K562 (cell line): ENCODE measurements around the gene ZNF773. TPM values are rescaled to one million over a fixed set of nuclear protein-coding genes. Genes with fewer than 3 reads are reported as not detected.

Experiments
- ATAC-seq: fragments of 200-7000 bp; cut with Tn5 transposase; 3 replicates; pipeline ENCODE4 v1.9.1; 2020; ENCODE audit warnings: moderate library complexity
- BruUV-seq: library from RNA; stranded (reverse); fragments of 400-500 nt; replicated peaks from 2 replicates; lab custom pipeline; 2021; lab: Mats Ljungman, UMichigan
- CTCF ChIA-PET: fragments of 300-600 bp; formaldehyde crosslinking; extraction: SDS; loops from one replicate; lab custom pipeline; 2021; ENCODE audit warnings: low intra/inter-chr PET ratio; lab: Yijun Ruan, JAX
- POLR2A ChIA-PET: fragments of 300-600, 350-650 bp; sonication (Branson Sonifier 250); formaldehyde crosslinking; extraction: SDS; loops from one replicate; lab custom pipeline; 2021; ENCODE audit warnings: antibody characterized with exemption, inconsistent platforms; lab: Yijun Ruan, JAX
- DNase-seq, 4 experiments: peaks; one replicate each; pipeline versions ENCODE4 v3.0.0 to v3.0.0-alpha.2; 2011 to 2018; ENCODE audit warnings: low spot score in 3 of 4, mixed read lengths in 3 of 4; ENCODE audit errors: extremely low read depth in 1 of 4
- FAIRE-seq: peaks from 2 replicates; lab custom pipeline; 2011; peaks lifted over from hg19 to GRCh38; lab: Jason Lieb, UNC
- H2AFZ ChIP-seq: 2 replicates; pipeline ENCODE4 v1.6.0; 2011; ENCODE audit warnings: low read depth, low read length, control low read depth, inconsistent platforms
- H3K27ac ChIP-seq: fragments of 200-600 bp; 3 replicates; pipeline ENCODE4 v1.8.0; 2011; ENCODE audit warnings: low read depth, mild to moderate bottlenecking, control low read depth, inconsistent platforms, low read length, moderate library complexity, mixed read lengths; ENCODE audit errors: extremely low read depth
- H3K27me3 ChIP-seq, 2 experiments: fragments of 300-600 bp in 1 of 2; 2 replicates in 1 of 2; 3 replicates in 1 of 2; pipeline versions ENCODE4 v1.6.0 to v1.8.0; 2011; ENCODE audit warnings: inconsistent platforms in 2 of 2, low read length in 2 of 2, mild to moderate bottlenecking in 1 of 2, mixed read lengths in 1 of 2, moderate library complexity in 1 of 2; ENCODE audit not compliant: control insufficient read depth in 2 of 2, insufficient read depth in 2 of 2
- H3K36me3 ChIP-seq: fragments of 300-600 bp; 3 replicates; pipeline ENCODE4 v1.8.0; 2011; ENCODE audit warnings: mild to moderate bottlenecking, low read length, inconsistent platforms; ENCODE audit not compliant: control insufficient read depth, insufficient read depth
- H3K4me1 ChIP-seq, 2 experiments: fragments of 200-600 bp in 1 of 2; replicated peaks in 1 of 2; 2 replicates in 1 of 2; 3 replicates in 1 of 2; pipeline versions ENCODE4 v1.5.1 to v1.8.0; 2011; ENCODE audit warnings: inconsistent platforms in 2 of 2, low read length in 2 of 2, mild to moderate bottlenecking in 1 of 2, mixed read lengths in 1 of 2, moderate library complexity in 1 of 2; ENCODE audit not compliant: control insufficient read depth in 2 of 2, insufficient read depth in 2 of 2
- H3K4me2 ChIP-seq: 2 replicates; pipeline ENCODE4 v1.6.1; 2011; ENCODE audit warnings: low read length, control low read depth, inconsistent platforms, mixed read lengths; ENCODE audit not compliant: insufficient read depth
- H3K4me3 ChIP-seq: fragments of 200-600 bp; sonication (generic), shearing (Covaris generic); 2 replicates; pipeline ENCODE4 v1.5.1; 2016; ENCODE audit warnings: control low read depth, inconsistent platforms
- H3K79me2 ChIP-seq: fragments of 200-600 bp; 3 replicates; pipeline ENCODE4 v1.8.0; 2011; ENCODE audit warnings: low read length, inconsistent platforms; ENCODE audit not compliant: control insufficient read depth, insufficient read depth
- H3K9ac ChIP-seq, 2 experiments: 2 replicates each; pipeline versions ENCODE4 v1.6.0 to v1.6.1; 2011; ENCODE audit warnings: low read depth in 2 of 2, low read length in 2 of 2, control low read depth in 1 of 2, inconsistent platforms in 1 of 2, mild to moderate bottlenecking in 1 of 2, mixed read lengths in 1 of 2; ENCODE audit not compliant: insufficient read depth in 1 of 2
- H3K9me1 ChIP-seq: one replicate; pipeline ENCODE4 v1.6.0; 2011; ENCODE audit warnings: inconsistent platforms, mild to moderate bottlenecking, low read length, moderate library complexity; ENCODE audit not compliant: control insufficient read depth, insufficient read depth
- H3K9me3 ChIP-seq: replicated peaks from 2 replicates; pipeline ENCODE4 v1.5.1; 2011; ENCODE audit warnings: low read depth, low read length, inconsistent platforms; ENCODE audit not compliant: control insufficient read depth, insufficient read depth
- H4K20me1 ChIP-seq: replicated peaks from 2 replicates; pipeline ENCODE4 v1.6.1; 2011; ENCODE audit warnings: low read length, inconsistent platforms, mixed read lengths; ENCODE audit not compliant: control insufficient read depth, insufficient read depth
- BHLHE40 ChIP-seq: IDR thresholded peaks from 2 replicates; pipeline ENCODE4 v1.6.1; 2011; ENCODE audit warnings: low read length, improper control_type of control experiment
- BRF1 ChIP-seq: IDR thresholded peaks from 3 replicates; pipeline ENCODE4 v1.6.1; 2011; ENCODE audit warnings: borderline replicate concordance, mild to moderate bottlenecking; ENCODE audit not compliant: insufficient read length; ENCODE audit errors: extremely low read depth
- CEBPB ChIP-seq: fragments of 450-650 bp; IDR thresholded peaks from 2 replicates; pipeline ENCODE4 v1.6.1; 2016; ENCODE audit warnings: missing genetic modification characterization, missing compliant biosample characterization
- CEBPG ChIP-seq, 3 experiments: fragments of 200-800 bp in 1 of 3; sonication (Bioruptor generic) in 1 of 3; sonication (generic) in 1 of 3; formaldehyde crosslinking in 1 of 3; IDR thresholded peaks in 2 of 3; conservative IDR thresholded peaks in 1 of 3; 2 replicates each; pipeline versions ENCODE4 v1.6.1 to v1.8.0; 2016 to 2022; ENCODE audit warnings: missing compliant biosample characterization in 2 of 3, missing genetic modification characterization in 2 of 3, mild to moderate bottlenecking in 1 of 3, missing genetic modification reagents in 1 of 3
- E2F3 ChIP-seq: fragments of 250-450 bp; sonication (Bioruptor Pico); IDR thresholded peaks from 2 replicates; pipeline ENCODE4 v1.4.0; 2020; ENCODE audit warnings: mild to moderate bottlenecking
- KDM5B ChIP-seq: fragments of 200-600 bp; sonication (generic); IDR thresholded peaks from 2 replicates; pipeline ENCODE4 v1.6.1; 2012; ENCODE audit warnings: low read depth, mild to moderate bottlenecking, moderate library complexity, low read length, control low read depth, inconsistent platforms; ENCODE audit not compliant: insufficient replicate concordance
- NCOA6 ChIP-seq: fragments of 450-650 bp; IDR thresholded peaks from 2 replicates; pipeline ENCODE4 v1.6.1; 2017; ENCODE audit warnings: mild to moderate bottlenecking
- PBX2 ChIP-seq, 2 experiments: IDR thresholded peaks in 1 of 2; conservative IDR thresholded peaks in 1 of 2; 2 replicates each; pipeline ENCODE4 v1.6.1; 2016; ENCODE audit warnings: low read depth in 2 of 2, mild to moderate bottlenecking in 1 of 2, missing compliant biosample characterization in 1 of 2, missing genetic modification characterization in 1 of 2, moderate library complexity in 1 of 2
- SIN3B ChIP-seq: fragments of 450-650 bp; IDR thresholded peaks from 2 replicates; pipeline ENCODE4 v1.6.1; 2017; ENCODE audit warnings: low read depth, mild to moderate bottlenecking, moderate library complexity
- STAT5A ChIP-seq: IDR thresholded peaks from 2 replicates; pipeline ENCODE4 v1.6.1; 2012; ENCODE audit warnings: low read length, inconsistent platforms, borderline replicate concordance
- STAT6 ChIP-seq: sonication (generic); formaldehyde crosslinking; IDR thresholded peaks from 2 replicates; pipeline ENCODE4 v1.8.1; 2023; ENCODE audit warnings: mild to moderate bottlenecking, missing genetic modification reagents
- TCFL5 ChIP-seq: fragments of 250-450 bp; sonication (Bioruptor Pico); conservative IDR thresholded peaks from 2 replicates; pipeline ENCODE4 v1.6.1; 2021; ENCODE audit warnings: mild to moderate bottlenecking, moderate library complexity, matching md5 sums
- ZNF217 ChIP-seq: sonication (generic); formaldehyde crosslinking; IDR thresholded peaks from 2 replicates; pipeline ENCODE4 v1.8.0; 2022; ENCODE audit warnings: mild to moderate bottlenecking, missing genetic modification reagents
- WGBS: fragments of 100-300 bp; shearing (Covaris generic); methylation state at CpG from one replicate; pipeline ENCODE4 v1.1.6; 2016; ENCODE audit warnings: low coverage, mixed read lengths; ENCODE audit not compliant: insufficient coverage; ENCODE audit errors: missing lambda C conversion rate; 5-methylcytosine and 5-hydroxymethylcytosine counted together
- in situ Hi-C: fragments of 300-500 bp; cut with MboI; formaldehyde crosslinking; loops from 4 replicates; pipeline ENCODE4 v1.15.0; 2018; ENCODE audit warnings: inconsistent platforms, mixed read lengths
- intact Hi-C: fragments of 100-400 bp; cut with micrococcal nuclease; formaldehyde crosslinking; loops from 2 replicates; pipeline ENCODE4 v1.14.2; 2022
- polyA plus RNA-seq, 8 experiments: library from polyadenylated mRNA; depleted of rRNA in 4 of 8; stranded (reverse) in 5 of 8; unstranded in 3 of 8; fragments of >200 nt; fragmentation: Nextera tagmentation in 2 of 8; fragmentation: Illumina TruSeq in 1 of 8; extraction: Ambion mirVana in 2 of 8; extraction: Trizol in 1 of 8; gene quantifications; 2 replicates each; pipeline versions ENCODE4 v1.2.1 to v1.2.3, GENCODE V29; 2011 to 2014; ENCODE audit warnings: inconsistent platforms in 1 of 8, missing spikeins in 1 of 8
- total RNA-seq, 7 experiments: library from RNA; depleted of rRNA in 6 of 7; stranded (reverse); fragments of >200 nt in 6 of 7; fragmentation: Illumina TruSeq in 2 of 7; extraction: Trizol in 2 of 7; gene quantifications; 2 replicates each; pipeline versions ENCODE4 v1.2.1 to v1.2.3, GENCODE V29; 2011 to 2021; ENCODE audit warnings: low replicate concordance in 1 of 7

ZNF773 gene
- total and polyA plus RNA-seq, 9 of the 15 experiments (the other 6 are each of a cell fraction or from before 2014, with no cell fraction given): 0.04 to 2.0 (median 0.45) TPM; not detected in 3

- WGBS: 37% methylated on average over 3 of the region's 3 CpGs
- H4K20me1 ChIP-seq: no peaks in the 10 kb centered on the region
- TF ChIP-seq TCFL5 (CRISPR knock-in tag): no peak
- TF ChIP-seq CEBPG (CRISPR knock-in tag; IDR thresholded peaks at IDR 0.05): no peak
- peak; percentile 43 to 79; a peak in 3 of 4 replicates for TF ChIP-seq CEBPG (tag; conservative IDR thresholded peaks at IDR 0.05 in 1 of 2, IDR thresholded peaks at IDR 0.05 in 1 of 2)
- peak; percentile 61 for TF ChIP-seq CEBPB (tag)
- TF ChIP-seq NCOA6: no peak
- TF ChIP-seq BHLHE40: no peak
- no peak for TF ChIP-seq STAT5A
- TF ChIP-seq KDM5B: no peak
- TF ChIP-seq ZNF217 (CRISPR knock-in tag): no peak
- TF ChIP-seq E2F3 (CRISPR knock-in tag): no peak
- TF ChIP-seq BRF1: no peak
- no peak for TF ChIP-seq STAT6 (CRISPR knock-in tag)
- TF ChIP-seq SIN3B: no peak
- TF ChIP-seq PBX2 (CRISPR knock-in tag; IDR thresholded peaks at IDR 0.05; ENCODE audit: low read depth): no peak
- no peak for TF ChIP-seq PBX2 (tag; conservative IDR thresholded peaks at IDR 0.05; ENCODE audit: low read depth)
Measured at GRCh38 chr19:57452307-57452706, 47.4 kb upstream of the ZNF773 start.

More at GRCh38 chr19:57452307-57452706, 47.4 kb upstream of the ZNF773 start:
- FAIRE-seq (no peak), DNase-seq (no peak), ATAC-seq (no peak)
- H3K79me2 ChIP-seq: no peaks in the 10 kb centered on the region
- ChIA-PET CTCF (no interaction called here), POLR2A (no interaction called here)
- BruUV-seq: no TSS peak
- no peak overlapping the region for H3K4me3 ChIP-seq
- H3K4me1 ChIP-seq: no peaks in the 10 kb centered on the region
- no peak overlapping the region for H3K27ac ChIP-seq
- H3K4me2 ChIP-seq: no peak overlapping the region
- no peak overlapping the region for H2AFZ ChIP-seq
- H3K27me3 ChIP-seq: no peaks in the 10 kb centered on the region
- H3K9ac ChIP-seq: no peak overlapping the region
- intact Hi-C loops (no loop called here), in situ Hi-C loops (no loop called here)
- no peaks in the 10 kb centered on the region for H3K9me1 ChIP-seq
- H3K36me3 ChIP-seq: no peaks in the 10 kb centered on the region
- H3K9me3 ChIP-seq: no peaks in the 10 kb centered on the region
